NCI-H187 treated with DMSO at 0.1 percent for 48 hours (cell line): ENCODE data around the gene PADI6.

Experiments
- DNase-seq: peaks from one replicate; lab custom pipeline; 2025; lab: John Stamatoyannopoulos, UW

The PADI6 gene

GRCh38 chr1:17356387-17357026, 15.5 kb upstream of the PADI6 start:
- DNase-seq, result no peak

DNA sequence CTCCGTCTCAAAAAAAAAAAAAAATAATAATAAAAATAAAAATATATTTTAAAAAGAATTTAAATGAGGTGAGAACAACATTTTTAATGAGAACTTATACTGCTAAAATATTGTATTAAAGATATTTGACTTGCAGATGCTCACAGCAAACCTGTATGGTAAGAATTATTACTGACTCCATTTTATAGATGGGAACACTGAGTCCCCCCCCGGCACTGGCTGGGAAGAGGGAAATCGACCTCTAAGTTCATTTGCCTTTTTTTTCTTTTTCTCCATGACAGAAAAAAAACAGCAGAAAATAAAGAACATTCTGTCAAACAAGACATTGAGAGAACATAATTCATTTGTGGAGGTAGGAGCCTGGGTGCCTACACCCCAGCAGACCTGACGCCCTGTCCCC, 13.4 kb upstream of the PADI6 start:
- DNase-seq, result no peak

DNA sequence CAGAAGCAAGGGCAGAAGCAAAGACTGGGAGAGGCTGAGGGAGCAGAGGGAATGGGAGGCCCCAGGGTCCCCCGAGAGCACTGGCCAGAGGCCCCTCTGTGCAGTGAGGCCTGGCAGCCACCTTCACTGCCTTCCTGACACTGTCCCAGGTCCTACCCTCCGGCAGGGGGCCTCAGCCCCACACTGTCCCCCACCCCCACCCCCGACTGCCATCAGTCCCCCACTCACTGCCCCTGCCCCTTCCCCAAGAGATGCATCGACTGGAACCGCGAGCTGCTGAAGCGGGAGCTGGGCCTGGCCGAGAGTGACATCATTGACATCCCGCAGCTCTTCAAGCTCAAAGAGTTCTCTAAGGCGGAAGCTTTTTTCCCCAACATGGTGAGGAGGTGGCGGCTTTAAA, 13.0 kb upstream of the PADI6 start:
- no peak for DNase-seq

- no peak for DNase-seq
These were observed 12.2 kb upstream of the PADI6 start for GRCh38 chr1:17359808-17360207.

DNA sequence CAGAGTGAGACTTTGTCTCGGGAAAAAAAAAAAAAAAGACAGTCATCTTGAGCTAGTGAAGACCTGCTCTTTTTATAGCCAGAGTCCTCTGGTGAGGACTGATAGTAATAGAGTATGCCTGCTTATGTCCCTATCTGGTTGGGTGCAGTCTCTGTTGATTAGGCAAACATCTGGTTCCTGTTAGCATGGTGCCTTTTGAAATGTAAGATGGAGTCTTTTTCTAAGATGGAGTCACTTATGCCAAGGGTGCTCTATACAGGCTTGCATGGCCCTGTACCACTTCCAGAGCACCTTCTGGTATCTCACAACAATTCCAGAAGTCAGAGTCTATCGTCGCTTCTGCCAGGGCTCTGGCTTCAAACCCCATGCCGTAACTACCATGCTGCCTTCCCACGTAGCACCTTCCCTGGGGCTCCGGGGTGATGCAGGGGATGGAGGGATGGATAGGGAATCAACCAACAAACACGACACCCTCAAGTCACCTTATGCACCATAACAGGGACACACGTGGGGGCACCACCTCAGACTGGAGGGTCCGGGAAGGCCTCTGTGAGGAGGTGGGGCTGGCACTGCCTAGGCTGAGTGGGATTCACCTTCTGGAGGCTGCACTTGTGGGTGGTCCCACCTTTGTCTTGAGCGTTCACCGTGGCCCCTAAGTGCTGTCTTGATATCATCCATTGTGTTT, 11.6 kb upstream of the PADI6 start:
- no peak for DNase-seq

DNA sequence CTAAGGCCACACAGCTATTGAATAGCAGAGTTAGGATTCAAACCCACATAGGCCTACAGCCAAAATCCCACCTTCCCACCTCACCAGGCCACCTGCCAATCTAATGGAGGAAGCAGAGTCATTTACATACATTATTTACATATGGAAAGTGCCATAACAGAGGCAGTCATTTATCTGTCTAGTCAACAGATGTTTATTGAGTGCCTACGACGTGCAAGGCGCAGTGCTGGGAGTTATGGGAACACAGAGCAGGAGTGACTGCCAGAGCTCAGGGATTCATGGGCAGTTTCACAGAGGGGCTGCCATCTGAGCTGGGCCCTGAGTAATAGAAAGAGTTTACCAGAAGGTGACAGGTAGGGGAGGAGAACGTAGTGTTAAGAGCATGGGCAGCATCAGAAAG, 10.3 kb upstream of the PADI6 start:
- no peak for DNase-seq

DNA sequence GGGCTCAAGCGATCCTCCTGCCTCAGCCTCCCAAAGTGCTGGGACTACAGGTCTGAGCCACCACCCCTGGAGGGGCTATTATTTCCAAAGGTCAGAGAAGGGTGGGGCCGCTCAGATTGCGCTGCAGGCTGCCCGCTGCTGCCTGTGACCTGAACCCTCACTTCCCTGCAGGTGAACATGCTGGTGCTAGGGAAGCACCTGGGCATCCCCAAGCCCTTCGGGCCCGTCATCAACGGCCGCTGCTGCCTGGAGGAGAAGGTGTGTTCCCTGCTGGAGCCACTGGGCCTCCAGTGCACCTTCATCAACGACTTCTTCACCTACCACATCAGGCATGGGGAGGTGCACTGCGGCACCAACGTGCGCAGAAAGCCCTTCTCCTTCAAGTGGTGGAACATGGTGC, 8.6 kb upstream of the PADI6 start:
- no peak for DNase-seq

GRCh38 chr1:17363771-17364170, 8.2 kb upstream of the PADI6 start:
- DNase-seq, result no peak

DNA sequence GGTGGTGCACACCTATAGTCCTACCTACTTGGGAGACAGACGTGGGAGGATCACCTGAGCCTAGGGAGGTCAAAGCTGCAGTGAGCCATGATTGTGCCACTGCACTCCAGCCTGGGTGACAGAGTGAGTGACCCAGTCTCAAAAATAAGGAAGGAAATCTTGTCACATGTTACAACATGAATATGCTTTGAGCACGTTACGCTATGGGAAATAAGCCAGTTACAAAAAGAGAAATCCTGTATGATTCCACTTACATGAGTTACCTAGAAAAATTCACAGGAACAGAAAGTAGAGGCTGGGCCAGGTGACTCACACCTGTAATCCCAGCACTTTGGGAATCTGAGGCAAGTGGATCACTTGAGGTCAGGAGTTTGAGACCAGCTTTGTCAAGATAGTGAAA, 6.7 kb upstream of the PADI6 start:
- DNase-seq, result no peak

DNA sequence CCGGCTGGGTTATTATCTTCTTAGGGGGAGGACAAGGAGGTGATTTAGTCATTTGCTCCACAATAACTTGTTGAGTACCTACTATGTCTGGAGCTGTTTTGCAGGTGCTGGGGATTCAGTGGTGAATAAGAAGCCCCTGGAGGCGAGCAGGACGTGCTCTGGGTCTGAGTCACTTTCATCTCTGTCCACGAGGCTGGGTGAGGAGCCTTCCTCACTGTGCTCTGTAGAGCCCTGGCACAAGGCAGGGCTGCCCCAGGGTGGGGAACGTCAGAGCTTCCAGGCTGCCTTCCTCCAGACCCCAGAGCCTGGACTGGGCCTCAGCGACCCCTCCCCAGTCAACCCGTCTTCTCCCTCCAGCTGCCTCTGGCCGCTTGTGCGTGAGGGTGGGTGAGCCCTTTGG, 2.5 kb upstream of the PADI6 start:
- DNase-seq, result no peak

- DNase-seq, result no peak
These were observed 1.4 kb upstream of the PADI6 start for GRCh38 chr1:17370618-17371017.

DNA sequence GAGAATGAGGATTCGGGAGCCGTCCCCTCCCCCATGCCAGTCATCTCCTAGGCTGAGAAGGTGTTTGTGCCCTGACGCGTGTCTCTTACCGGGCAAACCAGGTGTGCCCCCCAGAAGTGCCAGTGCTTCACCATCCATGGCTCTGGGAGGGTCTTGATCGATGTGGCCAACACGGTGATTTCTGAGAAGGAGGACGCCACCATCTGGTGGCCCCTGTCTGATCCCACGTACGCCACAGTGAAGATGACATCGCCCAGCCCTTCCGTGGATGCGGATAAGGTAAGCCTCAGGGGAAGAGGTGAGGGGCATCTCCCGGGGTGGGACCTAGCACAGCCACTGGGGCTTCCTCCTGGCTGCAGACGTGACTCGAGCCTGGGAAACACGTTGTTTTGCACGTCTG, 959 bp downstream of the PADI6 start:
- no peak for DNase-seq

GRCh38 chr1:17375651-17376050, 3.7 kb downstream of the PADI6 start:
- no peak for DNase-seq

DNA sequence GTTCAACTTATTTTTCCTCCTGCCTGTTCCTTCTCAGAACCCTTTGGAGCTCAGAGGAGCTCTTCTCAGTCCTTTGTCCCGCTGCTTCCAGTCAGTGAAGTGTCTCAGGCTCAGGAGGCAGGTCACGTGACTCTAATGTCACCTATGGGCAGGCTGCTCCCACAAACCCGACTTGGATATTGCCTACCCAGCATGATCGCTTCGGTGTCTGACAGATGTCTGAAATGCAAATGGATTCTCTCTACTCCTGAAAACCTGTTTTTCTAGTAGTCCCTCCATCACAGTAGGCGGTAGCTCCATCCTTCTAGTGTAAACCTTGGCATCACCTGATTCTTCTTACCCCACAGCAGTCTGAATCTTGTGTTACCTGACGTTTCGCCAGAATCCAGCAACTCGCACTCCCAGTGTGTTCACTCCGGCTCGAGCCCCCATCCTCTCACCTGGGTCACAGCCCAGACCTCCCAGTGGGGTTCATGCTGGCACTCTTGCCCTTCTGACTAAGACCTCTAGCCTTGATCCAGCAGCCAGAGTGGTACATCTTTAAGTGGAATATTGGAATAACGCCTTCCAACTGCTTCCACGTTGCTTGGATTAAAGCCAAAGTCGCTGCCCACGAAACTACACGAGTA, 5.4 kb downstream of the PADI6 start:
- no peak for DNase-seq

DNA sequence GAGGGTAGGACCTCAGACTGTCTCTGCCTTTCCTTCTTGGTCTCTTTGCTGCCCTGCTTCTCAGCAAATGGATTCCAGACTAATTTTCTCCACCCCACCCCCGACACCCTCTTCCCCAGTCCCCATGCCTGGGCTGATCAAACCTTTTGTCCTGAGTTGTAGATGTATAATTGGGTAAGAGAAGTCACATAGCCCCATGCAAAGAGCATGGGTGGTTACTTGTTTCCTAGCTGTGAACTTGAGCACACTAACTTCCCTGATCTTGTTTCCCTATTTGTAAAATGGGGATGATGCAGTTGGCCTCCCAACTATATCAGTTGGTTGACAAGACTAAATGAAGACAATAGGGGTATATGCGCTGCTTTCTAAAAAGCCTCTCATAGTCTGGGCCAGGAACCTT, 9.2 kb downstream of the PADI6 start:
- DNase-seq, result no peak

DNA sequence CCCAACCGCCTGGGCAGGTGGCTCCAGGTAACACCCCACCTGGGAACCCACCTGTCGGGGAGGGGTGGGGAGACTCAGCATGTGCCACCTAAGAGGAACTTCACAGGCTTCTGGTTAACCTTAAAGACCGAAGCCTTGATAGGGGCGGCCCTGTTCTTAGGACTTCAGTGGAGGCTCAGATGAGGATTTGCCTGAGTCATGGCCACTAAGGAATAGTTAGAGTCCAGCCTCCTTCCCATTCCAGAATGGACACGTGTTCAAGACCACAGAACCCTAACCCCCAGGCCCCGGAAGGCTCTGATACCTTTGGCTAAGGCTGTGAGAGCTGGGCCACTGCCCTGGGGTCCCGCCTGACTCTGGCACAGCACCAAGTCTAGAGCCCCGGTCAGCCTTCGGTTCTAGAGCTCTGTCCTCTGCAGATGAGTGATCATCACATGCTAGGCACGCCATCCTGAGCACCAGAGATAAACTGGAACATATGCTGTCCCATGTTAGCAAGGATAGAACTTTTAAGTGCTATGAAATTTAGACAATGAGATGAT, 20.3 kb downstream of the PADI6 start:
- no peak for DNase-seq

GRCh38 chr1:17393230-17393629, 21.2 kb downstream of the PADI6 start:
- no peak for DNase-seq

- no peak for DNase-seq
These were observed 26.1 kb downstream of the PADI6 start for GRCh38 chr1:17397910-17398695.

DNA sequence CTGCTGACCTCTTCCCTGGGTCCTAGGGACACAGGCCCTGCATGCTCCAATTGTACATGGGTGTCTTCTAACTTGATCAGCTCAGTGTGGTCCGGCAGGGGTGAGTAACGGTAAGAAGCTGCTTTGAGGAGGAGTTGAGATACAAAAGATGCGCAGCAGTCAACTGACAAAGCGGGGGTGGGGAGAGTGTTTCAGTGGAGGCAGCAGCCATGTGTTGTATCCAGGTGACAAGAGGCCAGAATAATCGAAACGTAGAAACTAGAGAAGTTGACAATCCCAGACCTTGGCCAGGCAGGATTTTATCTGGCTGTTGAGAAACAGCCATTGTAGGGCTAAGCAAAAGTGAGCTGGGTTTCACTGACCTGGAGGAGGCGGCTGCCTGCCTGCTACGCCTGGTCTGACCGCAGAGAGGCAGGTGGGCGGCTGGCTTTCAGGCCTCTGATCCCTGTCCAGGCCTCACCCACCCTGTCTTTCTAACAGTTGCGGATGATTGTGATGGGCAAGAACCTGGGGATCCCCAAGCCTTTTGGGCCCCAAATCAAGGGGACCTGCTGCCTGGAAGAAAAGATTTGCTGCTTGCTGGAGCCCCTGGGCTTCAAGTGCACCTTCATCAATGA, 28.8 kb downstream of the PADI6 start:
- DNase-seq, result no peak

DNA sequence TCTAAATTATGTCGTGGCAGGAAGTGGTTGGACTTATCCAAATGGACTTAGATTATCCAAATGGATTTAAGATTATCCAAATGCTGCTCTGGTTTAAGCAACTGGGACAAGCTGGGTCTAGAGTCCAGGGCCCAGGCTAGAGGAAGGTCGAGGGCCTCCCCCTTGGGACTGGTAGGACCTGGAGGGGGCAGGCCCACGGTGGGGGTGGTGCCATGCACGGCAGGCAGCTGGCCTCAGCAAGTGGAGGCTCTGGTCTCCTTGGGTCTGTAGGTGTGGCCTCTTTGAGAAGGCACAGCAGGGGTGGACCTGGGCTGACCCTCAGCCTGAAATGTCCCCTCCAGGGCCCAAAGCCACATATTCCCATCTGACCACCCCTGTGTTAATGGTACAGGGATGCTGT, 29.8 kb downstream of the PADI6 start:
- no peak for DNase-seq

DNA sequence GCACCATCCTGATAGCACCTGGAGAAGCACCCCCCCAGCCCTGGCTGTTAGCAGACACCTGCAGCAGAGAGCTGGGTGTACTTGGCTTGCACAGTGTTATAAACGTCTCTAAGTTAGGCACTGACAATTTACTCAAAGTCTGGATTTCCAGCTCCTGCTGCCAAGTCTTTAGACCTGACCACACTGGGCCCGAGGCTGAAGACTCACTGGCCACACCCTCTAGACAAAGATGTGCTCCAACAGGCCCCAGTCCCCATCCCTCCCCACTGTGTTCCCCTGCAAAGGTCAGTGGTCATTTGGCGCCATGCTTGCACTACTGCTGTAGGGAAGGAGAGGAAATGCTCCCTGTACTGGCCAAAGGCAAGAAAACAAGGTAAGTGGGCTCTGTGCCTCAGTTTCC, 31.1 kb downstream of the PADI6 start:
- DNase-seq, result no peak

GRCh38 chr1:17404034-17404684, 32.2 kb downstream of the PADI6 start:
- DNase-seq, result no peak
